Osteoblast (primary cell): ENCODE results near the gene MEGF10. TPM values are rescaled to one million over a fixed set of nuclear protein-coding genes. Genes with fewer than 3 reads are reported as not detected.
"Not testable (repeated sequence)": the region's sequence is repeated elsewhere in the genome, so short reads cannot be mapped to it uniquely, and the experiment has no call there.

Source experiments
- DNase-seq: peaks from one replicate; pipeline ENCODE4 v3.0.0; 2011; ENCODE audit warnings: low spot score, mixed read lengths; ENCODE audit not compliant: insufficient read length; ENCODE audit errors: missing footprints
- H2AFZ ChIP-seq: 2 replicates; pipeline ENCODE4 v1.6.0; 2011; ENCODE audit warnings: mild to moderate bottlenecking, low read length
- H3K27ac ChIP-seq: 2 replicates; pipeline ENCODE4 v1.5.1; 2011; ENCODE audit warnings: mild to moderate bottlenecking, low read depth, low read length, moderate library complexity
- H3K27me3 ChIP-seq: 2 replicates; pipeline ENCODE4 v1.6.0; 2012; ENCODE audit warnings: mild to moderate bottlenecking, control low read depth, inconsistent platforms, low read length, moderate library complexity; ENCODE audit not compliant: insufficient read depth
- H3K36me3 ChIP-seq: 2 replicates; pipeline ENCODE4 v1.5.1; 2011; ENCODE audit warnings: mild to moderate bottlenecking, low read length, control low read depth, moderate library complexity; ENCODE audit not compliant: insufficient read depth
- H3K4me1 ChIP-seq: 2 replicates; pipeline ENCODE4 v1.5.1; 2011; ENCODE audit warnings: mild to moderate bottlenecking, low read length, control low read depth, moderate library complexity; ENCODE audit not compliant: insufficient read depth
- H3K4me2 ChIP-seq: 2 replicates; pipeline ENCODE4 v1.6.0; 2011; ENCODE audit warnings: mild to moderate bottlenecking, low read length; ENCODE audit not compliant: insufficient read depth
- H3K4me3 ChIP-seq: fragments of 200-600 bp; sonication (generic); 3 replicates; pipeline ENCODE4 v1.5.1; 2012; ENCODE audit warnings: mild to moderate bottlenecking, low read length, inconsistent platforms; ENCODE audit not compliant: insufficient read depth
- H3K79me2 ChIP-seq: 2 replicates; pipeline ENCODE4 v1.6.0; 2012; ENCODE audit warnings: mild to moderate bottlenecking, low read length, control low read depth, inconsistent platforms; ENCODE audit not compliant: insufficient read depth
- H3K9me3 ChIP-seq: 2 replicates; pipeline ENCODE4 v1.5.1; 2011; ENCODE audit warnings: low read depth, low read length, control low read depth
- H4K20me1 ChIP-seq: 2 replicates; pipeline ENCODE4 v1.6.0; 2012; ENCODE audit warnings: mild to moderate bottlenecking, low read length, control low read depth; ENCODE audit not compliant: insufficient read depth
- CTCF ChIP-seq: IDR thresholded peaks from 2 replicates; pipeline ENCODE4 v1.5.1; 2011; ENCODE audit warnings: mild to moderate bottlenecking, low read depth, low read length, moderate library complexity; ENCODE audit errors: extremely low read depth
- total RNA-seq: library from RNA; depleted of rRNA; stranded (reverse); fragments of >200 nt; gene quantifications from 2 replicates; pipeline ENCODE4 v1.2.3, GENCODE V29; 2012

Gene MEGF10
- total RNA-seq, 1 donor, result 1.4 TPM

- Histone ChIP-seq H3K4me3 (no peak overlapping the region), H3K79me2 (no peaks in the 10 kb centered on the region), H3K9me3 (no peaks in the 10 kb centered on the region), H3K4me2 (no peak overlapping the region), H3K4me1 (peaks cover 7% of the 10 kb centered on the region), H3K27ac (no peak overlapping the region), H4K20me1 (no peaks in the 10 kb centered on the region), H3K27me3 (peaks cover 53% of the 10 kb centered on the region), H3K36me3 (no peaks in the 10 kb centered on the region), H2AFZ (no peak overlapping the region)
- DNase-seq, result no peak
- TF ChIP-seq CTCF, result no peak
These were observed 4.9 kb downstream of the MEGF10 start for GRCh38 chr5:127295454-127295853.

GRCh38 chr5:127296321-127296720 is 5.7 kb downstream of the MEGF10 start:
- H3K4me2 ChIP-seq, result no peak overlapping the region
- no peaks in the 10 kb centered on the region for H3K79me2 ChIP-seq
- no peak for TF ChIP-seq CTCF

GRCh38 chr5:127296894-127297293 is 6.3 kb downstream of the MEGF10 start:
- H4K20me1 ChIP-seq, H3K9me3 ChIP-seq, H3K4me3 ChIP-seq, H3K36me3 ChIP-seq, H3K79me2 ChIP-seq, DNase-seq, H3K4me1 ChIP-seq, H2AFZ ChIP-seq, H3K4me2 ChIP-seq, H3K27ac ChIP-seq: not testable (repeated sequence)
- H3K27me3 ChIP-seq, result peaks cover 43% of the 10 kb centered on the region

More at GRCh38 chr5:127296321-127296720, 5.7 kb downstream of the MEGF10 start:
- H2AFZ ChIP-seq, result no peak overlapping the region
- DNase-seq, result peak; percentile 66
- H3K36me3 ChIP-seq, result no peaks in the 10 kb centered on the region
- H3K9me3 ChIP-seq, result no peaks in the 10 kb centered on the region
- H3K4me1 ChIP-seq, result peaks cover 5% of the 10 kb centered on the region
- no peaks in the 10 kb centered on the region for H4K20me1 ChIP-seq
- H3K4me3 ChIP-seq, result no peak overlapping the region
- H3K27me3 ChIP-seq, result peaks cover 45% of the 10 kb centered on the region
- H3K27ac ChIP-seq, result no peak overlapping the region

- no peak overlapping the region for H3K27ac ChIP-seq
- peaks cover 5% of the 10 kb centered on the region for H3K4me1 ChIP-seq
- no peaks in the 10 kb centered on the region for H3K9me3 ChIP-seq
- H3K4me2 ChIP-seq, result no peak overlapping the region
- no peaks in the 10 kb centered on the region for H4K20me1 ChIP-seq
- peaks cover 37% of the 10 kb centered on the region for H3K27me3 ChIP-seq
- H3K79me2 ChIP-seq, result no peaks in the 10 kb centered on the region
- H3K36me3 ChIP-seq, result no peaks in the 10 kb centered on the region
- no peak for DNase-seq
- no peak overlapping the region for H2AFZ ChIP-seq
- TF ChIP-seq CTCF, result no peak
- no peak overlapping the region for H3K4me3 ChIP-seq
These were observed 6.9 kb downstream of the MEGF10 start for GRCh38 chr5:127297348-127298035.
